Stimulated activated CD8-positive, alpha-beta memory T cell treated with anti-CD3 and anti-CD28 coated beads, Interleukin-15, amount 100 ng/mL, for 24 hours (primary cell): ENCODE measurements around the gene GAS2.

Experiments used
- DNase-seq: peaks from one replicate; pipeline ENCODE4 v3.0.0-alpha.2; 2020; ENCODE audit warnings: low read depth

Gene GAS2

DNA sequence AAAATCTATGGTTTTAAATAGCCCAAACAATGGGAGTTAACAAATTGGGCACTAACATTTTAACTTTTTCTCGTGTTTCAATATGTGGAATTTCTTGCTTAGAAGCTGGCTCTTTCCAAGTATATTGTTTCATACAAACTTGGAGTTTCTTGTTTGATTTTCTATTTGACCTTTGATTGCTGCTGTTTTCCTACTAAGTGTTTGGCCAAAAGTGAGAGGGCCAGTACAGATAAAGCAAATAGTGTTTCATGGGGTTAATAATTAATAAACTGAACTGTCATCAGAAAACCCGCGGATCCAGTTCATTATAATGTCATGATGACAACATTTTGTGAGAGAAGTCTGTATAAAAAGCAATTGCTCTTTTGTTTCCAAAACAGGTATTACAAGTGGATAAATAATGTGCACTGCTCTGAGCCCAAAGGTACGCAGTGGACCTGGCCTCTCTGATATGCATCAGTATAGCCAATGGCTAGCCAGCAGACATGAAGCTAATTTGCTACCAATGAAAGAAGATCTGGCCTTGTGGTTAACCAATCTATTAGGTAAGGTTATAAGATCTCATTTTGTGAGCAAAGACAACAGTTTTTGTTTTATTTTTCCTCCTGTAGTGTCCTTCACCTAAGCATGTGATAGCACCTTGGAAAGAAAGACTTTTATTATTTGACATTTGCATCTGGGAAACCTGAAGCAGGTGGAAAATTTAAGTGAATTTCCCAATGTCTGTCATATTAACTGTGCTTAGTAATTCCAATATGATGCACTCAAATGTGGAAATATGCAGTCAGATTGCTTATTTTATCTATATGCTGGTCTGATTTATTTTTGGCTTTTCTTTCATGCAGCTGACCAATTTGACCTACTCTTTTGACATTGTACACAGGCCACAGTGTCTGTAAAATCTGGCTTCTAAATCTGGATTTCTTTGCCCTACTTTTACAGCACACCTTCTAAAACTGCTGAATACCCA, 8.3 kb downstream of the GAS2 start:
- DNase-seq, result no peak

DNA sequence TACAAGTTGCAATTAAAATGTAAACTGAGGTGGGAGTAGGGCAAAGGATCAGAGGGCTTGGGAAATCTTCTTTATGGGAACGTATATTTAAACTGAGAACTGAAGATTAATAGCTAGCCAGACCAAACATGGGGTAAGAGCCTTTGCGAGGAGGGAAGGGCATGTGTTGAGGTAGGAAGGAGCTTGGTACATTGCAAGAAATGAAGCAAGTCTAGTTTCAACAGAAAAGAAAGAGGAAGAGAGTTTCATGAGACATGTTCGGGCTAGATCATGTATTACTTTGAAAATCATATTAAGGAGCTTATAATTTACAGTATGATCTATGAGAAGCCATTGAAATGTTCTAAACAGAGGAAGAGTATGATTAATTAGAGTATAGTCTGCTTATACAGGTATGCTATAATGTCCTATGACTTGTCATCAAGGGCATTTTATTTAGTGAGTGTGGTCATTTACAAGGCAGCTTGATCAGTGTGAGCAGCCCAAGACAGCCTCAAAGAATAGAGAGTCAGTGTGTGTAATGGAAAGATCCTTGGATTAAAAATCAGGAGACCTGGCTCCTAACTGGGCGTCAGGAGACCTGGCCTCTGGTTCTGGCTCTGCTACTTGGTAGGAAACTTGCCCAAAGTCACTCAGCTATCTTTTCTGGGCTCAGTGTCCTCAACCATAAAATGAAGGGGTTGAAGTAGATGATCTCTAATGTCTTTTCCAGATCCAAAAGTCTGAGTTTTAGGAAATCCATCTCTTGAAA, 10.9 kb downstream of the GAS2 start:
- no peak for DNase-seq

- DNase-seq, result no peak
Observed at GRCh38 chr11:22680628-22681027, 14.2 kb downstream of the GAS2 start.

- DNase-seq, result no peak
Observed at GRCh38 chr11:22681281-22681812, 14.9 kb downstream of the GAS2 start.

- no peak for DNase-seq
Observed at GRCh38 chr11:22684082-22684481, 17.7 kb downstream of the GAS2 start.

GRCh38 chr11:22685111-22685510, 18.7 kb downstream of the GAS2 start:
- DNase-seq, result no peak

DNA sequence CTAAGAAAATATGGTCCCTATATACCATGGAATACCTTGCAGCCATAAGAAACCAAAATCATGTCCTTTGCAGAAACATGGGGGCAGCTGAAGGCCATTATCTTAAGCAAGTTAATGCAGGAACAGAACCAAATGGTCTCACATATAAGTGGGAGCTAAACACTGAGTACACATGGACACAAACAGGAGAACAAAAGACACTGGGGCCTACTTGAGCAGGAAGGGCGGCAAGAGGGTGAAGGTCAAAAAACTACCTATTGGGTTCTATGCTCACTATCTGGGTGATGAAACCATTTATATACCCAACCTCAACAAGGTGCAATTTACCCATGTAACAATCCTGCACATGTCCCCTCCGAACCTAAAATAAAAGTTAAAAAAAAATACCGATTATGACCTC, 22.5 kb downstream of the GAS2 start:
- no peak for DNase-seq

DNA sequence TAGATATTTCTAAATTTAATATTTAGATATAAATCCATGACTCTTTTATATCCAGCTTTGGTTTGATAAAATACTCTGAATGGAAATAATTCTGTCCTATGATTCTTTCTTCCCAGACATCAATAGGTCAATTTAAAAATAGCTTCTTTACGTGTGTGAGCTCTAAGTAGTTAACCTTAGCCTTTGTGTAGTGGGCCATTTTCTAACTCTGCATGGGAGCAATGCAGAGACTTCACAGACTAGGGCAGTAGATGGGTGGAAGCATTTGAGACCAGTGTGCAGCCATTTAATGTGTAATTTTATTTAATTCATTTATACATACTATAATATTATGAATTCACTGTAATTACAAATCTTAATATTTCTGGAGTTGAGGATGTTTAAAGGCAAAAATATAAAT, 23.8 kb downstream of the GAS2 start:
- DNase-seq, result no peak

DNA sequence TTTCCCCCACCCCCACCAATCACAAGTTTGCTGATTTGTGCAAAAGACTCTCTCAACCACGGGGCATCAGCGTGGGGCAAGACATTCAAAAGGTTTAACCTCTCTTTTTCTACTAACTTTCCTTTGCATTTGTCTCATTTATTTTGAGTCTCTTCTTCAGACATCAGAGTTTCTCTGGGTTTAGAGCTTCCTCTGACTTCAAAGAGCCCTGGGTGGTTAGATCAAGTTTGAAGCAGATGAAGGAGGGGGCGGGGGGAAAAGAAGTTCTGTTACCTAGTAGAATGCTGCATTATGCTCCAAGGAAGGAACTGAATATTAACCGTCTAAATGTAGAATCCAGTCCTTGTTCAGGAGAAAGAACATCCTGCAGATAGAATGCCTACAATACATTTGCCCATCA, 24.5 kb downstream of the GAS2 start:
- DNase-seq, result no peak

GRCh38 chr11:22699388-22699787, 33.0 kb downstream of the GAS2 start:
- no peak for DNase-seq

- DNase-seq, result no peak
Observed at GRCh38 chr11:22702031-22702430, 35.6 kb downstream of the GAS2 start.

DNA sequence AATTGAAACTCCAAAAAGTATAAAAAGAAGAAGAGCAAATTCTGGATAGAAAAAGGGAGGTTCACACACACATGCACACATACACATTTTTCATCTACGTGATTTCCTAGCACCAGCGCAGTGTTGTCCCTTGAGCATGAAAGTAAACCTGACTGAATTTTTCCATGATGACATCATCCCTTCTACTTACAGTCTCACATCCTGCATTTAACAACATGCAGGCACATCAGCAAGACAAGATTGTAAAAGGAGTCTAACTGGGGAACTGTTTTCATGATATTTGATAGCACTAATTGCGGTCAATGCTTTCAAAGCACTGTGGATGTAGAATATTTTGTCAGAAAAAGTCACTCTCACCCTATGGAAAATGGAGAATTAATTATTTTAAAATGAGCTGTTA, 36.6 kb downstream of the GAS2 start:
- no peak for DNase-seq

GRCh38 chr11:22703591-22703990, 37.2 kb downstream of the GAS2 start:
- no peak for DNase-seq

DNA sequence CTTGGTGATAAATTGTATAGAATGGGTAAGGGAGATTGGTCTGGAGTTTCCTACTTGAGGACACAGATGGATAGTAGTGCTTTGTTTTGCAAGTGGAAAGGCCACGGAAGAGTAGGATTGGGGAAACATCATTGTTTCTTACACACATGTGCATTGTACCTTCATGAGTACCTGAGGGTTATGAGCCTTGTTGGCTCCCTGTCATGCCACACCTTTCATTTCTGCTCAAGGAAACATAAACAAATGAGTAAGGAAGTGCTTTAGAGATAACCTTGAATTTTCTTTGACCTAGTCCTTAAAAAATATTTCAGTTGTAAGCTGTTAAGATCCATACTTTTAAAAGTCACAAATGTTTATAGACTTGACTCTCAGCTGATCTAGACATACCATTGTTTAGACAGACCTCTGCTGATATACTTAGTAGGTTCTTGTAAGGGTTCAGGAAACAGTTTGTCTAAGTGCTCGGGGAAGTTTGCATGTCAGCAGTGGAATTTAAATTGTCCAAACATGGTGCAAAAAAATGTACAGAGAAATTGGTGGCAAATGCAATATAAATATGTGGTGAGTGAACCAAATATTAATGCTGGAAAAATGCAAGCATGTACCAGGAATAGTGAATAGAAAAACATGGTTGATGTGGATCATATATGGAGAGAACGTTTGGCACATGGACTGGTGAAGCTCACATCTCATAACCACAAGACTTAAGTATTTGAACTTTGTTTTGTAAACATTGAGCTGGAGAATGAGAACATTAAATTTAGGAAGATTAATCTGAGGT, 40.9 kb downstream of the GAS2 start:
- no peak for DNase-seq

DNA sequence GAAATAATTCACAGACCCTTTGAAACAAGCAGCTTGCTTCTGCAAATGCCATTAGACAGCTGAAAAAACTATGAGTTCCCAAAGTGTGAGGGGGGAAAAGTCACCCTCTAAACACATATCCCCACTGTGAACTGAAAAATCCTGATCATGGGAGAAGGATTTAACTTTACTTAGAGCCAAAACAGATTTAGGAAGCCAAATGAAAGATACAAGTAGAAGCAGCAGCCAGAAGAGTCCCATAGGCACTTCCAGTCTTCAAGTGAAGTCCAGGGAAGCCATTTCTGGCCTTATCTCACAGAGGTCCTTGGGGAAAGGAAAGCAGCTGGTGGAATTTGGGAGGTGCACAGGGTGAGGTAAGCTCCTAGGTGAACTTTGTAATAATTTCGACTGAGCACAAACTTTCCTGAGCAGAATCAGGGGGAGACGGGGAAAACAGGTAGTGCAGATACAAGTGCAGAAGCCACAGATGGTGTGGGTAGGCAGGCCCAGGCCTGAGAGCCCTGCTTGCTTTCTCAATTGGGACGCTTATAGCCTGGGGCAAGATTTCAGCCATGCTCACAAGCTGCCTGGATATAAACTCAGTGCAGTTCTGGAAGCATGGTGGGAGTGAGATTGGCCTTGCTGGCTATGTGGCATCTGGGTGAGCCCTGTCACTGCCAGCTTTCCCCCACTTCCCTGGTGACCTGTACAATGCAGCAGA, 44.8 kb downstream of the GAS2 start:
- no peak for DNase-seq

- DNase-seq, result no peak
Observed at GRCh38 chr11:22711880-22712279, 45.5 kb downstream of the GAS2 start.

GRCh38 chr11:22713336-22713735, 46.9 kb downstream of the GAS2 start:
- no peak for DNase-seq

GRCh38 chr11:22715971-22716370, 49.6 kb downstream of the GAS2 start:
- no peak for DNase-seq

DNA sequence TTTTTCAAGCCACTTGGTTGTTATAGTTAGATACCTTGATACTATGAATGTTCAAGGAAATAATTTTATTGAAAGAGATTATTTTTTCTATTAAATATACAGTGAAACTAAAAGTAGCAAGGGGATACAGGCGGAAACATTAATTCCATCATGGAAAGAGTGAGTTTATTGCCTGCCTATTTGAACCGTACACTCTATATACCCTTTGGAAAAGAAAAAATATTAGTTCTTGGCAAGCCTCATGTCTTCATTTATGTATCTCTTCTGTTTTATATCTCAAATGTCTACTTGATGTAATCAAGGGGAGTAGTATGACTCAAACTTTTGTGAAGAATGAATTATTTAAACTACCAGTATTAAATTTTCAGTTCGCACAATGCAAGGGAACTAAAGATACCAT, 54.0 kb downstream of the GAS2 start:
- DNase-seq, result no peak

DNA sequence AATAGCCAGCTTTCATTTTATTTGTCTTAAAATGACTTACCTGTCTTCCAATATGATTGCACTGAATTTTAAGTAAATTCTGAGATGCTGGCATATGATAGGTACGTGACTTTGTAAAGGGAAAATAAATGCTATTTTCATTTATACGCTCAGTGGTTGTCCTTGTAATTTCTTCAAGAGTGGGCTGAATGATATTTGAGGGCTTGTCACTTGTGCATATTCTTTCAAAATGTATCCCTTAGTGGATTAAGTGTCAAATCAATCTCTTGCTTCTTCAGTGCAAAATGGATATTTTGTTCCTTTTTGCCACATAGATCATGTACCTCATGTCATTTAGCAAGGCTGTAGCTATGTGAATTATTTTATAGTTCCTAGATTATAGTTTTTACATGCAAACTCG, 56.9 kb downstream of the GAS2 start:
- DNase-seq, result no peak

- no peak for DNase-seq
Observed at GRCh38 chr11:22725079-22725478, 58.7 kb downstream of the GAS2 start.
